SU-DHL-6 (cell line): Measurements from ENCODE around the gene TFG.

Source experiments
- H2AFZ ChIP-seq: fragments of 200-600 bp; sonication (generic); 2 replicates; pipeline ENCODE4 v1.6.1; 2014; ENCODE audit warnings: low read depth, mild to moderate bottlenecking, moderate library complexity, mixed read lengths, antibody characterized with exemption, low read length; ENCODE audit not compliant: severe bottlenecking
- H3F3A ChIP-seq: fragments of 200-600 bp; shearing (Covaris generic); 2 replicates; pipeline ENCODE4 v1.6.0; 2016; ENCODE audit warnings: antibody characterized with exemption, mild to moderate bottlenecking; ENCODE audit not compliant: insufficient read depth
- H3K27ac ChIP-seq: fragments of 200-600 bp; sonication (generic); 2 replicates; pipeline ENCODE4 v1.5.1; 2016; ENCODE audit warnings: low read depth, mild to moderate bottlenecking, low read length, moderate library complexity, mixed read lengths
- H3K27me3 ChIP-seq: fragments of 200-600 bp; sonication (generic), shearing (Covaris generic); 2 replicates; pipeline ENCODE4 v1.6.0; 2014; ENCODE audit warnings: mild to moderate bottlenecking, low read length
- H3K36me3 ChIP-seq: fragments of 200-600 bp; sonication (generic); 2 replicates; pipeline ENCODE4 v1.6.1; 2014; ENCODE audit warnings: mild to moderate bottlenecking, low read length, mixed read lengths
- H3K4me2 ChIP-seq: fragments of 300-600, 200-600 bp; shearing (Covaris generic), sonication (generic); 2 replicates; pipeline ENCODE4 v1.6.0; 2014; ENCODE audit warnings: low read length, low read depth, mild to moderate bottlenecking; ENCODE audit not compliant: poor library complexity, severe bottlenecking
- H3K4me3 ChIP-seq: fragments of 200-600 bp; sonication (generic); 2 replicates; pipeline ENCODE4 v1.5.1; 2014; ENCODE audit warnings: antibody characterized with exemption, low read length, mild to moderate bottlenecking, mixed read lengths; ENCODE audit not compliant: insufficient read depth, poor library complexity, severe bottlenecking
- H3K79me2 ChIP-seq: fragments of 200-600 bp; sonication (generic); 2 replicates; pipeline ENCODE4 v1.6.1; 2014; ENCODE audit warnings: mild to moderate bottlenecking, low read length, moderate library complexity; ENCODE audit not compliant: insufficient read depth
- H3K9ac ChIP-seq: fragments of 200-600 bp; sonication (generic); 2 replicates; pipeline ENCODE4 v1.7.0; 2014; ENCODE audit warnings: mild to moderate bottlenecking, low read length
- H3K9me2 ChIP-seq: fragments of 200-600 bp; sonication (generic); replicated peaks from 2 replicates; pipeline ENCODE4 v1.6.1; 2014; ENCODE audit warnings: low read length; ENCODE audit not compliant: insufficient read depth
- H3K9me3 ChIP-seq: fragments of 200-600 bp; sonication (generic); 2 replicates; pipeline ENCODE4 v1.6.1; 2014; ENCODE audit warnings: low read length, mixed read lengths; ENCODE audit not compliant: insufficient read depth
- H4K20me1 ChIP-seq: fragments of 200-600 bp; sonication (generic); 2 replicates; pipeline ENCODE4 v1.6.1; 2014; ENCODE audit warnings: low read depth, mild to moderate bottlenecking, antibody characterized with exemption, low read length, moderate library complexity, mixed read lengths
- CTCF ChIP-seq: fragments of 200-600 bp; sonication (generic); IDR thresholded peaks from one replicate; pipeline ENCODE4 v1.5.1; 2017; ENCODE audit warnings: antibody characterized with exemption, mild to moderate bottlenecking, low read length, moderate library complexity; ENCODE audit not compliant: insufficient read depth, poor library complexity, severe bottlenecking
- EZH2phosphoT487 ChIP-seq: fragments of 200-600 bp; sonication (generic), shearing (Covaris generic); conservative IDR thresholded peaks from 2 replicates; pipeline ENCODE4 v1.6.1; 2018; ENCODE audit warnings: mild to moderate bottlenecking, antibody characterized with exemption, low read length, moderate library complexity, mixed read lengths

TFG gene

GRCh38 chr3:100756441-100756840 lies 47.1 kb downstream of the TFG start:
- Histone ChIP-seq H3K27ac (no peak overlapping the region), H3K9me2 (no peaks in the 10 kb centered on the region), H4K20me1 (no peaks in the 10 kb centered on the region), H3K27me3 (no peaks in the 10 kb centered on the region), H3K36me3 (peaks cover 6% of the 10 kb centered on the region; the same call in 1 of the 2 replicates), H2AFZ (no peak overlapping the region), H3K9me3 (no peaks in the 10 kb centered on the region), H3K9ac (no peak overlapping the region), H3K4me3 (no peak overlapping the region), H3F3A (no peaks in the 10 kb centered on the region), H3K4me2 (no peak overlapping the region), H3K79me2 (no peaks in the 10 kb centered on the region)
- TF ChIP-seq EZH2phosphoT487 = no peak

GRCh38 chr3:100759159-100759558 lies 49.9 kb downstream of the TFG start:
- no peaks in the 10 kb centered on the region for H3K9me3 ChIP-seq
- no peaks in the 10 kb centered on the region for H3K79me2 ChIP-seq
- H3K9me2 ChIP-seq = no peaks in the 10 kb centered on the region
- H3F3A ChIP-seq = no peaks in the 10 kb centered on the region
- no peak overlapping the region for H2AFZ ChIP-seq
- no peak overlapping the region for H3K4me3 ChIP-seq
- H3K36me3 ChIP-seq = no peaks in the 10 kb centered on the region
- H3K27ac ChIP-seq = no peak overlapping the region
- no peaks in the 10 kb centered on the region for H3K27me3 ChIP-seq
- no peak overlapping the region for H3K9ac ChIP-seq
- no peaks in the 10 kb centered on the region for H4K20me1 ChIP-seq
- TF ChIP-seq EZH2phosphoT487 = no peak
- no peak overlapping the region for H3K4me2 ChIP-seq

DNA sequence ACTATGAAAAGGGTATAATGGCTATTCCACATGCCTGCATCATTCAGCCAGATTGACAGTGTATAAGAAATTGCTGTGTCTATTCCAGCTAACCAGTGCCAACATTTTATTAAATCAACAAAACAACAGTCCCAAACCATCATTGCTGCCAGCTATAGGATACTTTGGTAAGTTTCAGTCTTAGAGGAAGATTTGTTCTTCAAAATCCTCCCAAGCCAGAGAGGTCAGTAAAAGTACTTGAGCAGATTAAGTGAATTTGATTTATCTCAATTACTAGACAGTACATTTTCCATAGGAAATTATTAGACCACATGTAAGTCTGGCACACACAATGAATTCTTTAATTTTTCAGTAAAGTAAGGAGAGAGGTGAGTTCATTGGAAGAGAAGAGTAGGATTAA lies 50.7 kb downstream of the TFG start:
- Histone ChIP-seq H3K4me3 (no peak overlapping the region), H3K9ac (no peak overlapping the region), H3K9me2 (no peaks in the 10 kb centered on the region), H3K27me3 (no peaks in the 10 kb centered on the region), H3K36me3 (no peaks in the 10 kb centered on the region), H3K27ac (no peak overlapping the region), H4K20me1 (no peaks in the 10 kb centered on the region), H3K9me3 (no peaks in the 10 kb centered on the region), H3K4me2 (no peak overlapping the region), H3K79me2 (no peaks in the 10 kb centered on the region), H3F3A (no peaks in the 10 kb centered on the region), H2AFZ (no peak overlapping the region)
- TF ChIP-seq EZH2phosphoT487 = no peak
- TF ChIP-seq CTCF = no peak

- H3K9me3 ChIP-seq = no peaks in the 10 kb centered on the region
- no peak overlapping the region for H2AFZ ChIP-seq
Observed at GRCh38 chr3:100760377-100760776, 51.1 kb downstream of the TFG start.

More at GRCh38 chr3:100760377-100760776, 51.1 kb downstream of the TFG start:
- H4K20me1 ChIP-seq = no peaks in the 10 kb centered on the region
- no peaks in the 10 kb centered on the region for H3K27me3 ChIP-seq
- H3K9ac ChIP-seq = no peak overlapping the region
- no peaks in the 10 kb centered on the region for H3F3A ChIP-seq
- no peak for TF ChIP-seq EZH2phosphoT487
- no peak for TF ChIP-seq CTCF
- H3K79me2 ChIP-seq = no peaks in the 10 kb centered on the region
- H3K9me2 ChIP-seq = no peaks in the 10 kb centered on the region; the same call in 1 of the 2 replicates
- no peak overlapping the region for H3K4me3 ChIP-seq
- H3K27ac ChIP-seq = no peak overlapping the region
- H3K4me2 ChIP-seq = no peak overlapping the region
- H3K36me3 ChIP-seq = no peaks in the 10 kb centered on the region
